CD4-positive, alpha-beta T cell (primary cell): ENCODE data around the gene KIF3A. TPM values are rescaled to one million over a fixed set of nuclear protein-coding genes. Genes with fewer than 3 reads are reported as not detected.

ENCODE experiments used
- ATAC-seq: fragments of 200-7000 bp; cut with Tn5 transposase; one replicate; pipeline ENCODE4 v1.10.0; 2022; ENCODE audit warnings: mild to moderate bottlenecking; ENCODE audit not compliant: poor library complexity
- CTCF ChIA-PET: fragments of 350-600 bp; sonication (Branson Sonifier 250); formaldehyde crosslinking; loops from one replicate; lab custom pipeline; 2021; ENCODE audit warnings: antibody characterized with exemption, inconsistent platforms; lab: Charles Lee
- POLR2A ChIA-PET: fragments of 350-600 bp; sonication (Branson Sonifier 250); formaldehyde crosslinking; loops from one replicate; lab custom pipeline; 2021; ENCODE audit warnings: antibody characterized with exemption, inconsistent platforms; lab: Charles Lee
- DNase-seq, 14 experiments: peaks; one replicate each; pipeline ENCODE4 v3.0.0-alpha.2; 2013 to 2020; ENCODE audit warnings: mixed read lengths in 2 of 14
- H3K27ac ChIP-seq, 2 donors: one replicate each; pipeline versions ENCODE4 v1.5.1 to v1.7.0; 2013; ENCODE audit warnings: low read length in 2 of 2, low read depth in 1 of 2, mild to moderate bottlenecking in 1 of 2
- H3K27me3 ChIP-seq, 2 experiments: 1 replicate in 1 of 2; 2 replicates in 1 of 2; pipeline versions ENCODE4 v1.6.1 to v1.7.0; 2013; ENCODE audit warnings: low read length in 2 of 2, control low read depth in 1 of 2, mild to moderate bottlenecking in 1 of 2, moderate library complexity in 1 of 2; ENCODE audit not compliant: insufficient read depth in 2 of 2, control insufficient read depth in 1 of 2
- H3K36me3 ChIP-seq: one replicate; pipeline ENCODE4 v1.6.1; 2013; ENCODE audit warnings: low read length, control low read depth; ENCODE audit not compliant: insufficient read depth
- H3K4me1 ChIP-seq: one replicate; pipeline ENCODE4 v1.6.1; 2013; ENCODE audit warnings: low read length, control low read depth; ENCODE audit not compliant: insufficient read depth
- H3K4me3 ChIP-seq: one replicate; pipeline ENCODE4 v1.5.1; 2013; ENCODE audit warnings: mild to moderate bottlenecking, low read length, moderate library complexity
- H3K9me3 ChIP-seq, 2 experiments: 1 replicate in 1 of 2; 2 replicates in 1 of 2; pipeline versions ENCODE4 v1.6.1 to v1.7.0; 2013; ENCODE audit warnings: low read length in 2 of 2, mild to moderate bottlenecking in 2 of 2, control low read depth in 1 of 2, moderate library complexity in 1 of 2; ENCODE audit not compliant: control insufficient read depth in 1 of 2, insufficient read depth in 1 of 2
- H3K27ac Mint-ChIP-seq: one replicate; pipeline ENCODE4 v1.8.0; 2020; ENCODE audit warnings: mixed read lengths
- H3K27me3 Mint-ChIP-seq: one replicate; pipeline ENCODE4 v1.8.0; 2021; ENCODE audit warnings: mixed read lengths
- H3K36me3 Mint-ChIP-seq: one replicate; pipeline ENCODE4 v1.8.0; 2021; ENCODE audit warnings: low read depth, mixed read lengths
- H3K4me1 Mint-ChIP-seq: one replicate; pipeline ENCODE4 v1.8.0; 2021; ENCODE audit warnings: low read depth, mixed read lengths
- H3K4me3 Mint-ChIP-seq: one replicate; pipeline ENCODE4 v1.8.0; 2020; ENCODE audit warnings: mild to moderate bottlenecking, mixed read lengths
- H3K9me3 Mint-ChIP-seq: one replicate; pipeline ENCODE4 v1.8.0; 2020; ENCODE audit warnings: mixed read lengths
- intact Hi-C, 2 experiments: fragments of 100-400 bp; cut with DNase I in 1 of 2; cut with micrococcal nuclease in 1 of 2; formaldehyde crosslinking; loops; one replicate each; pipeline versions ENCODE4 v1.15.1 to v1.9.0; 2023 to 2025; cut with DNase I, micrococcal nuclease
- total RNA-seq, 174 experiments: library from RNA in 2 of 174; stranded (reverse) in 2 of 174; gene quantifications; one replicate each; pipeline ENCODE4 v1.2.3 and lab custom pipeline; 2021 to 2026
- TF ChIP-seq, protein P1 (sequence below): fragments of 200-600 bp; IDR thresholded peaks from one replicate; pipeline ENCODE4 v1.8.0; 2022; ENCODE audit warnings: antibody characterized with exemption, mild to moderate bottlenecking

KIF3A gene
- total RNA-seq, 2 experiments from 2014 or later = 10.2 to 12.4 TPM

DNA sequence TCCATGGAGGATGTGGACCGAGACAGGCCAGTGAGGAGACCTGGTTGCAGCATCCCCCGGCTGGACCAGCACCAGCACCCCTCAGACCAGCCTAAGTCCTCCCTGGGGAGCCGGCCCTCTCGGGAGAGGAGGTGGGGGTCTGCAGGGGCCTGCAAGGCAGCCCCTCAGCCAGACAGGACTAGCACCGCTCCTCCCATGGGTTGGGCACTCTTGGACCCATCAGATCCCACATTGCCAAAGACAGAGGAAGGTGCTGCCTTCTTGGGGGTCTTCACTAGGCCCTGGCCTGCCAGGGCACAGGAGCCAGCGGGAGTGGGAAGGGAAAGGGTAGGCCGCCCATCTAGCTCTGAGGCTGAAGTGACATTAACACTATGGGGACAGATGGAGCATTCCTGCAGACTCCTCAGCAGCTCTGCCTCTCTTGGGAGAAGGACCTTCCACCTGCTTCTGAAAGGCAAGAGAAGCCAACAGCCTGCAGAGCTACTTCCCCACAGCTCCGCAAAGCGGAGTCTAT lies 72.6 kb downstream of the KIF3A start:
- no peaks in the 10 kb centered on the region for H3K36me3 Mint-ChIP-seq
- H3K4me3 Mint-ChIP-seq = no peak overlapping the region
- H3K27ac Mint-ChIP-seq = no peak overlapping the region
- peaks cover 22% of the 10 kb centered on the region for H3K4me1 ChIP-seq
- POLR2A ChIA-PET = no interaction called here
- no peak for DNase-seq
- H3K27ac ChIP-seq = no peak overlapping the region
- intact Hi-C loops = no loop called here
- TF ChIP-seq, protein P1, sequence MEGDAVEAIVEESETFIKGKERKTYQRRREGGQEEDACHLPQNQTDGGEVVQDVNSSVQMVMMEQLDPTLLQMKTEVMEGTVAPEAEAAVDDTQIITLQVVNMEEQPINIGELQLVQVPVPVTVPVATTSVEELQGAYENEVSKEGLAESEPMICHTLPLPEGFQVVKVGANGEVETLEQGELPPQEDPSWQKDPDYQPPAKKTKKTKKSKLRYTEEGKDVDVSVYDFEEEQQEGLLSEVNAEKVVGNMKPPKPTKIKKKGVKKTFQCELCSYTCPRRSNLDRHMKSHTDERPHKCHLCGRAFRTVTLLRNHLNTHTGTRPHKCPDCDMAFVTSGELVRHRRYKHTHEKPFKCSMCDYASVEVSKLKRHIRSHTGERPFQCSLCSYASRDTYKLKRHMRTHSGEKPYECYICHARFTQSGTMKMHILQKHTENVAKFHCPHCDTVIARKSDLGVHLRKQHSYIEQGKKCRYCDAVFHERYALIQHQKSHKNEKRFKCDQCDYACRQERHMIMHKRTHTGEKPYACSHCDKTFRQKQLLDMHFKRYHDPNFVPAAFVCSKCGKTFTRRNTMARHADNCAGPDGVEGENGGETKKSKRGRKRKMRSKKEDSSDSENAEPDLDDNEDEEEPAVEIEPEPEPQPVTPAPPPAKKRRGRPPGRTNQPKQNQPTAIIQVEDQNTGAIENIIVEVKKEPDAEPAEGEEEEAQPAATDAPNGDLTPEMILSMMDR = no peak
- H3K36me3 ChIP-seq = no peaks in the 10 kb centered on the region
- no peaks in the 10 kb centered on the region for H3K4me1 Mint-ChIP-seq
- H3K9me3 Mint-ChIP-seq = no peaks in the 10 kb centered on the region
- H3K27me3 Mint-ChIP-seq = no peaks in the 10 kb centered on the region
- no peaks in the 10 kb centered on the region for H3K27me3 ChIP-seq
- no peak for ATAC-seq
- no peak overlapping the region for H3K4me3 ChIP-seq
- no peaks in the 10 kb centered on the region for H3K9me3 ChIP-seq
- CTCF ChIA-PET = no interaction called here

DNA sequence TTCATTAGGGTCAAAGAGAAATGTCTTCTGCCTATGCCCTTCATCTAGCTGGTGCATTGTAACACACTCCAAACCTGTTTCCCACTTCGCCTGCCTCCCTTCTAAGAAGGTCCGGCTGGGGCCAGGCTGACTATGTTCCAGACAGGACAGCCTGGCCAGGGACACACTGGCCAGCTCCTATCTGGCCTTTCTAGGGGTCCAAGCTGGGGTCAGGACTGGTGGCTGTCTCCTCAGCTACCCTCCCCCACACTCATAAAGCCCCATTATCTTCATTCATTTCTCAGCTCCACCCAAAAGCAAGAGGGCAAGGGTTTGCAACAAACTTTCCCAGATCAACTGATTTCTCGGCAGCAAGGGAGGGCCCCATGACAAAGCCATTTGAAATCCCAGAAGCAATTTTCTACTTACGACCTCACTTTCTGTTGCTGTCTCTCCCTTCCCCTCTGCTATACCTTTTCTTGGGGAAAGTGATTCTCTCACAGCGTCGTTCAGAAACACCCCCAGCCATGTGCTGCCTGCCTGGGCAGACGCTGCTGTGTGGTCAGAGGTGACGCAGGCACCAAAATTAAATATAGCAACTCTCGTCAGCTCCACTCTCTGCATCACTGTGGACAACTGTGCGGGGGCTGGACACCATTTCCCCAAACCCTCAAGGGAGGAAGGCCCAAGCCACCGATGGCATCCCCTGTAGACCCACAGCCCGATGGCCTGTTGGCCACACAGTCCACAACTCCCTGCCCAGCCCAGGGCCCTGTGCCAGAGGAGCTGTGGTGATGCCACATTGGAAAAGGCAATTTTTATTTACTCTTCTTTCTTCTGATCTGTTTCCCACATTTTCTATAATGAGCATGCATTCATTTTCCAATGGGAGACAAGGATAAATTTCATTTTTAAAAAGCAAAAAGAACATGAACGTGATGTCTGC lies 73.3 kb downstream of the KIF3A start:
- ChIA-PET CTCF (no interaction called here), POLR2A (no interaction called here)
- Histone ChIP-seq H3K27ac (peak overlapping the region in 1 of 2 donors; percentile 57), H3K9me3 (no peaks in the 10 kb centered on the region), H3K4me1 (peaks cover 22% of the 10 kb centered on the region), H3K36me3 (no peaks in the 10 kb centered on the region), H3K27me3 (no peaks in the 10 kb centered on the region), H3K4me3 (no peak overlapping the region)
- Mint-ChIP-seq H3K4me1 (no peaks in the 10 kb centered on the region), H3K4me3 (no peak overlapping the region), H3K27me3 (peaks cover 3% of the 10 kb centered on the region), H3K36me3 (no peaks in the 10 kb centered on the region), H3K27ac (no peak overlapping the region), H3K9me3 (no peaks in the 10 kb centered on the region)
- intact Hi-C loops = no loop called here
- DNase-seq (peak in 1 of 14 experiments; percentile 62), ATAC-seq (no peak)
- TF ChIP-seq, protein P1 = no peak

- CTCF ChIA-PET = no interaction called here
Observed at GRCh38 chr5:132662925-132663770, 74.2 kb downstream of the KIF3A start.

More at GRCh38 chr5:132662925-132663770, 74.2 kb downstream of the KIF3A start:
- POLR2A ChIA-PET = no interaction called here
- H3K36me3 Mint-ChIP-seq = no peaks in the 10 kb centered on the region
- Histone ChIP-seq H3K4me3 (no peak overlapping the region), H3K36me3 (no peaks in the 10 kb centered on the region), H3K9me3 (no peaks in the 10 kb centered on the region), H3K27me3 (peaks cover 3 to 6% of the 10 kb centered on the region in 2 experiments), H3K27ac (peak overlapping the region in 1 of 2 donors; percentile 57), H3K4me1 (peaks cover 22% of the 10 kb centered on the region)
- TF ChIP-seq, protein P1 = no peak
- H3K27me3 Mint-ChIP-seq = peaks cover 11% of the 10 kb centered on the region
- no peaks in the 10 kb centered on the region for H3K9me3 Mint-ChIP-seq
- peaks cover under 1% of the 10 kb centered on the region for H3K4me1 Mint-ChIP-seq
- intact Hi-C loops = no loop called here
- DNase-seq = peak in 4 of 14 experiments; percentile 15 to 69 (median 52)
- ATAC-seq = peak; percentile 52
- H3K27ac Mint-ChIP-seq = no peak overlapping the region
- no peak overlapping the region for H3K4me3 Mint-ChIP-seq
